SK-N-MC (cell line): ENCODE measurements around the gene SLC12A5.
"Not testable (repeated sequence)": the region's sequence is repeated elsewhere in the genome, so short reads cannot be mapped to it uniquely, and the experiment has no call there.

ENCODE experiments used
- DNase-seq: peaks from one replicate; pipeline ENCODE4 v3.0.0-alpha.2; 2011; ENCODE audit warnings: low read depth, low spot score
- H3K27ac ChIP-seq: fragments of 200-600 bp; sonication (generic); 2 replicates; pipeline ENCODE4 v1.5.1; 2016; ENCODE audit warnings: mixed run types
- H3K36me3 ChIP-seq: fragments of 200-600 bp; sonication (generic); 2 replicates; pipeline ENCODE4 v1.6.1; 2017; ENCODE audit warnings: antibody characterized with exemption, low read length, mixed read lengths; ENCODE audit not compliant: insufficient read depth
- H3K4me3 ChIP-seq: fragments of 200-600 bp; sonication (generic); 2 replicates; pipeline ENCODE4 v1.5.1; 2016
- H3K9ac ChIP-seq: fragments of 200-600 bp; sonication (generic); 2 replicates; pipeline ENCODE4 v1.8.0; 2017; ENCODE audit warnings: mixed run types, mixed read lengths; ENCODE audit not compliant: insufficient read length
- H3K9me3 ChIP-seq: fragments of 200-600 bp; sonication (generic); 2 replicates; pipeline ENCODE4 v1.6.1; 2017; ENCODE audit warnings: low read depth, mild to moderate bottlenecking, antibody characterized with exemption, low read length, moderate library complexity, mixed read lengths
- EZH2 ChIP-seq: fragments of 200-600 bp; sonication (generic); IDR thresholded peaks from one replicate; pipeline ENCODE4 v1.6.1; 2017; ENCODE audit warnings: antibody characterized with exemption
- FOXP2 ChIP-seq: optimal IDR thresholded peaks from 2 replicates; pipeline ENCODE3; 2011; ENCODE audit warnings: mild to moderate bottlenecking, moderate library complexity; ENCODE audit not compliant: insufficient read depth; ENCODE audit errors: extremely low read length, control extremely low read depth
- POLR2AphosphoS5 ChIP-seq: IDR thresholded peaks from 2 replicates; pipeline ENCODE4 v1.6.1; 2012; ENCODE audit warnings: mild to moderate bottlenecking, low read depth, low read length, borderline replicate concordance

Gene SLC12A5

DNA sequence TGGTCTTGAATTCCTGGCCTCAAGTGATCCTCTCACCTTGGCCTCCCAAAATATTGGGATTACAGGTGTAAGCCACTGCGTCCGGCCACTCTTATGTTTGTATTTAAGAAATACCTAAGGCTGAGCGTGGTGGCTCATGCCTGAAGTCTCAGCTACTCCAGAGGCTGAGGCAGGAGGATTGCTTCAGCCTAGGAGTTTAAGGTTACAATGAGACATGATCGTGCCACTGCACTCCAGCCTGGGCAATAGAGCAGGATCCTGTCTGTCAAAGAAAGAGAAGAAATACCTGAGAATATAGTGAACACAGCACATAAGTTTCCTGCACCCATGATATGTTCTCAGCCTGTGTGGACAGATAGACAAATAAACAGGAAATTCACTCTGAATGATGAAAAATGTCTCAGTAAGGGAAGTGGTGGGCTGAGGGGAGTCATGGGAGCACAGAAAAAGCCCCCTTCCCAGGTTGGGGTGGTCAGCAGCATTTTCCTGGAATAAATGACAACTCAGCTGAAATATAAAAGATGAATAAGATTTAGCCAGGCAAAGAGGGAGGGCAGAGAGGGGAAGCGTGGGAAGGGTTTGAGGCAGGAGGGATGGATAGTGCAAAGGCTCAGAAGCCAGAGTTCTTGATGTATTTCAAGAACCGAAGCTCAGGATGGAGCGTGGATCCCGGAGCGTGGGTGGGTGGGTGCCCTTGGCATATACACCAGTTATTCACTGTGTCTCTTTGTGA is 34.1 kb upstream of the SLC12A5 start:
- no peak for TF ChIP-seq POLR2AphosphoS5
- TF ChIP-seq FOXP2, result no peak
- TF ChIP-seq EZH2, result no peak
- Histone ChIP-seq H3K27ac (peak overlapping the region; percentile 94), H3K36me3 (no peaks in the 10 kb centered on the region), H3K9me3 (no peaks in the 10 kb centered on the region), H3K4me3 (peak overlapping the region; percentile 60), H3K9ac (peak overlapping the region; percentile 59)
- DNase-seq, result no peak

DNA sequence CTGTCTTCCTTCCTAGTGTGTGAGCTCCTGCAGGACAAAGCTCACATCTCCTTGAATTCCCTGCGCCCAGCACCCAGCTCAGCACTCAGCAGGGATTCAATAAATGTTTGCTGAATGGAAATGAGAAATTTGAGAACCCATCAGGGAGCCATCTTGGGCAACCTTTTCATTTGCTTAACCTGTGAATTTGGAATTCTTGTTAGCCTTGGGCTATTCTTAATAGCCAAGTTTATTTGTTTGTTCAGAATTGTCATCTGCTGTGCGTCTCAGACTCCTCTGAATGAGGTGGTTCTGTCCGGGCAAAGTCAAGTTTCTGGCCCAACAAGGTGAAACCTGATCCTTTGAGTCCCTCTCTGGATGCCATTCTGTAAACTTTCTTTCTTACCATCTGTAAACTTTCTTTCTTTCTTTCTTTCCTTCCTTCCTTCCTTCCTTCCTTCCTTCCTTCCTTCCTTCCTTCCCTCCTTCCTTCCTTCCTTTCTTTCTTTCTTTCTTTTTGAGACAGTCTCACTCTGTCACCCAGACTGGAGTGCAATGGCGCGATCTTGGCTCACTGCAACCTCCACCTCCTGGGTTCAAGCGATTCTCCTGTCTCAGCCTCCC is 33.4 kb upstream of the SLC12A5 start:
- Histone ChIP-seq H3K27ac (peak overlapping the region; percentile 94), H3K4me3 (peak overlapping the region; percentile 60)
- not testable (repeated sequence) for H3K36me3 ChIP-seq

DNA sequence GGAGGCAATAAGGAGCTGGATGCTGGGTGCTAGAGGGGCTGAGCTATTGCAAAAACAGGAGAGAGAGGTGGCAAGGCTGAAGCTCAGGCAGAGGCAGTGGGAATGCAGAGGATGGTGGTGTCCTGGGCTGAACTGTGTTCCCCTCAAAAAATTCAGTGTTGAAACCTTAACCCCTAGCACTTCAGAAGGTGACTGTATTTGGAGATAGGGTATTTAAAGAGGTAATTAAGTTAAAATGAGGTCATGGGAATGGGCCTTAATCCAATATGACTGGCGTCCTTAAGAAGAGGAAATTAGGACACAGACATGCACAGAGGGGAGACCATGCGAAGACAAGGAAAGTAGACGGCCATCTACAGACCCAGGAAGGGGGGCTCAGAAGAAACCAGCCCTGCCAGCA is 31.8 kb upstream of the SLC12A5 start:
- Histone ChIP-seq H3K9me3 (no peaks in the 10 kb centered on the region), H3K4me3 (no peak overlapping the region), H3K9ac (no peak overlapping the region), H3K36me3 (no peaks in the 10 kb centered on the region), H3K27ac (peak overlapping the region; percentile 70; the same call in 1 of the 2 replicates)
- no peak for TF ChIP-seq EZH2
- no peak for TF ChIP-seq POLR2AphosphoS5
- no peak for TF ChIP-seq FOXP2
- DNase-seq, result no peak

More for the DNA sequence above, 33.4 kb upstream of the SLC12A5 start:
- H3K9me3 ChIP-seq, H3K9ac ChIP-seq: not testable (repeated sequence)
- peak; percentile 61 for DNase-seq

DNA sequence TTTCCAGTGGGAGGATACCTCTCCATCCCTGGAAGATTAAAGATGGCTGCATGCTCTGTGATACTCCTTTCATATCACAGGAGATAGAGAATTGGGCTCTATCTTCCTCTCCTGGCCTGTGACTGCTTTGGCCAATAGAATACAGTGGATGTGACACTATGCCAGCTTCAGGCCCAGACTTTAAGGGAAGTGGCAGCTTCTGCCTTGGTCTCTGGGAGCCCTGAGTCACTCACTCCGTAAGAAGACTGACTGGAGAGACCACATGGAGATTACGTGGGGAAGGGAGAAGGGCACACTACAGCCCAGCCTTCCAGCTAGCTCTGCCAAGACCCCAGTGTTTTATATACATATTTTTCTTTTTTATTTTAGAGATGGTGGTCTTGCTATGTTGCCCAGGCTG is 30.7 kb upstream of the SLC12A5 start:
- no peaks in the 10 kb centered on the region for H3K36me3 ChIP-seq
- H3K27ac ChIP-seq, result no peak overlapping the region
- H3K4me3 ChIP-seq, result no peak overlapping the region

DNA sequence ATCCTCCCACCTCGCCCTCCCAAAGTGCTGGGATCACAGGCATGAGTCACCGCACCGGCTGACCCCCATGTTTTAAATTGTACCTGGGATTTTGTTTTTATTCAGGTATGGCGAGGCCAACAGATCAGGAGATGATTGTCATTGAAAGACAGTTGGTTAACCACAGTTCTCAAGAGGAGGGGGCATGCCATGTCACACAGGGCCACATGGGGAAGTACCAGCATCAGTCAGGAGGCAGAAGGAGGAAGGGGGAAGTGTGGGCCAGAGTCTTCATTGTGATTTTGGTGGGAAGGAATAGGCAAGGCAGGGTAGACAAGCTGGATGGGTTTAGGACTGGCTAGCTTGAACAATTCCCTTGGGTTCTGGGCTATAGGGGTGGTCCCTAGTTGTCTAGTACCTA is 30.3 kb upstream of the SLC12A5 start:
- DNase-seq, result no peak
- Histone ChIP-seq H3K4me3 (no peak overlapping the region), H3K27ac (no peak overlapping the region), H3K9ac (no peak overlapping the region), H3K36me3 (no peaks in the 10 kb centered on the region), H3K9me3 (no peaks in the 10 kb centered on the region)
- no peak for TF ChIP-seq FOXP2
- TF ChIP-seq POLR2AphosphoS5, result no peak
- TF ChIP-seq EZH2, result no peak

More for the DNA sequence above, 30.7 kb upstream of the SLC12A5 start:
- TF ChIP-seq EZH2, result no peak
- no peak for TF ChIP-seq POLR2AphosphoS5
- no peak for TF ChIP-seq FOXP2
- Histone ChIP-seq H3K9ac (no peak overlapping the region), H3K9me3 (no peaks in the 10 kb centered on the region)
- no peak for DNase-seq

DNA sequence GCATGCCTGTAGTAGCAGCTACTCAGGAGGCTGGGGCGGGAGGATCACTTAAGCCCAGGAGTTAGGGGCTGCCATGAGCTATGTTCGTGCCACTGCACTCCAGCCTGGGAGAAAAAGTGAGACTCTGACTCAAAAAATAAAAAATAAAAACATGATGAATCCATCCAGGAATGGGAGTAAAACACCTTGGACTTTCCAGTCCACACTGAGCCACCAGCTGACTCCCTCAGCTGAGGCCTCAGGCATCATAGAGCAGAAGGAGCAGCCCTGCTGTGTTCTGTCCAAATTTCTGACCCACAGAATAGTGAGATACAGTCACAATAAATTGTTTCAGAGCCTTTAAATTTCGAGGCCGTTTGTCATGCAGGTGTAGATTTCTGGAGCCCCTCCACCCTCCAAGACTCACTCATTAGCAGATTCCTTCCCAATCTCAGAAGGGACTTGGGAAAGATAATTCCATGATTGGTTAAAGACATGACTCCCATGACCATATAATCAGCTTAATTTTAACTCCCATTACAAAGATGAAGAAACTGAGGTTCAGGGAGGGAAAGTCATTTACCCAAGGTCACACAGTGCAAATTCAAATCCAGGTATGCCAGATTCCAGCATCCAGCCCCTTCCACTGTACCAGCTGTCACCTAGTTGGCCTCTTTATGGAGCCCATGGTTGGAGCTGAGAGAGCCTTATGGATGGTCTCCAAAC is 29.3 kb upstream of the SLC12A5 start:
- no peak overlapping the region for H3K9ac ChIP-seq
- H3K4me3 ChIP-seq, result peak overlapping the region; percentile 74
- no peaks in the 10 kb centered on the region for H3K9me3 ChIP-seq
- H3K27ac ChIP-seq, result peak overlapping the region; percentile 98
- no peaks in the 10 kb centered on the region for H3K36me3 ChIP-seq
- DNase-seq, result no peak
- TF ChIP-seq EZH2, result no peak
- TF ChIP-seq FOXP2, result no peak
- TF ChIP-seq POLR2AphosphoS5, result no peak

DNA sequence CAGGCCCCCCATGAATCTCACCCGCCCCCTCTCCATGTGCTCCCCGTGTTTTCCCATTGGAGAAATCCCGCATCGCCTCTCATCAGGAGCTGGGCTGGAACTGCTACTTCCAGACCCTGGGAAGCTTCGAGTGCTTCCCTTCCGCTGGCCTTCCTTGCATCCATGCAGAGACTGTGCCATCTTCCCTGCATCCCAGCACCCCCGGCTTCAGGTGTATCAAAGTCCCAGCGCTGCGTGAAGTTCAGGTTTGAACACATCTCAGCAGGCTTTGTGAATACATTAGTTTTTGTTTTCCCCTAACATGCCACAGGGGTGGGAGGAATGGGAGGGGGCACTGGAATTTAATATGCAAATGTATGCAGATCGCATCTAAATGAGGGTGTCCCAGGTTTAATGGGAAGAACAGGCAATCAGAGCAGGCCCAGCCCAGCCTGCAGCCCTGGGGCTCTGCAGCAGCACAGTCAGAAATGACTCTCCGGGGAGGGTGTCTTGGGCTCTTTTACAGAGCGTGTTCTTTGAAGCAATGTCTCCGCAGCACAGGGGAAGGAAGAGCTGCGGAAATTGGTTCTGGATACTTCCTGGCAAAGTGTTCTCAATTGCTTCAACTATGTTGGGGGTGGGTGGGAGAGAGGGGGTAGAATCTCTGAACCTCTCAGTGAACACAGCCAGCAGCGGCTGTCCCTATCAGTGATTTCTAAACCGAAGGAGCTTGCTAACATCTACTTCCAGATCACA is 28.6 kb upstream of the SLC12A5 start:
- H3K27ac ChIP-seq, result peak overlapping the region; percentile 98
- TF ChIP-seq POLR2AphosphoS5, result no peak
- TF ChIP-seq FOXP2, result no peak
- no peak for TF ChIP-seq EZH2
- H3K9me3 ChIP-seq, result no peaks in the 10 kb centered on the region
- peak overlapping the region; percentile 74 for H3K4me3 ChIP-seq
- peak overlapping the region; percentile 72 for H3K9ac ChIP-seq
- no peak for DNase-seq
- no peaks in the 10 kb centered on the region for H3K36me3 ChIP-seq

DNA sequence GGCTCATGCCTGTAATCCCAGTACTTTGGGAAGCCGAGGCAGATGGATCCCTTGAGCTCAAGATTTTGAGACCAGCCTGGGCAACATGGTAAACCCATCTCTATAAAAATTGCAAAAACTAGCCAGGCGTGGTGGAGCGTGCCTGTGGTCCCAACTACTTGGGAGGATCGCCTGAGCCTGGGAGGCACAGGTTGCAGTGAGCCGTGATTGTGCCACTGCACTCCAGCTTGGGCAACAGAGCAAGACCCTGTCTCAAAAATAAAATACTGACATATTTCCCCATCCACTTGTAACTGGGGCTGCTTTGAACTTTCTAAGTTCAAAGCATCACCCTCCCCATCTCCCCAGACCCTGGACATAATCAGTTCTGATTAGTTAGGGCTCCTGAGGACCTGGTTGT is 27.5 kb upstream of the SLC12A5 start:
- Histone ChIP-seq H3K9ac (no peak overlapping the region), H3K9me3 (no peaks in the 10 kb centered on the region), H3K4me3 (peak overlapping the region; percentile 74), H3K36me3 (no peaks in the 10 kb centered on the region), H3K27ac (peak overlapping the region; percentile 98)
- no peak for TF ChIP-seq EZH2
- no peak for TF ChIP-seq FOXP2
- TF ChIP-seq POLR2AphosphoS5, result no peak
- no peak for DNase-seq
